Measurements from ENCODE around the gene RUNX2. TPM values are rescaled to one million over a fixed set of nuclear protein-coding genes. Genes with fewer than 3 reads are reported as not detected.
A peak's percentile ranks its signal among the peaks of the same experiment; 100 is the strongest.

Gene RUNX2
- total and polyA plus RNA-seq, 10 of the 15 experiments (the other 5 are each of a cell fraction or from before 2014, with no cell fraction given), result 0.01 to 0.77 (median 0.15) TPM; not detected in 3

DNA sequence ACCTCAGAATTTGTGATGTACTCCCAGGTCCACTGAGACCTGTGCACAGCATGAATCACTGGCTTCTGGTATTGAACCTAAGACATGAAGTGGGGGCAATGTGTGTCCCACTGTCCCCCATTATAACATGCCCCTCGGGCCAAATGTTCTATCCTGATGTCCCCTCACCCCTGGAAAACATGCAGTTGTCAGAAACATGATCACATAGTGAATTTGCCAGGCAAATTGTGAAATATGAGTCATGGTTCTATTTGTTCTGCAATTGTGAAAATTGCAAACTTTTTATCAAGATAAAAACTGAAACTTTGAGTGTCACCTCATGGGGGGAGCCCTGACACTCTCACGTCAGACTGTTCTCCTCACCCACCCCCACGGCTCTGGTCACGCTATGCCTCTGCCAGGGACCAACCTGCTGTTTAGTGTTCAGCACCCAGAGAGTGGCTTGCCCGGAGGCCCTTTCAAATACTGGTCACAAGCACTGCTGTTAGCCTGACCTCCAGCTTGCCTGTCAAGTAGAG lies 382.2 kb downstream of the RUNX2 start (continued):
- TF ChIP-seq PML (IDR thresholded peaks at IDR 0.05; ENCODE audit: low read length) (no peak), SUPT20H (IDR thresholded peaks at IDR 0.05; ENCODE audit: borderline replicate concordance, control insufficient read depth, low read depth, low read length) (no peak), SMAD1 (IDR thresholded peaks at IDR 0.05; ENCODE audit: low read depth, partially characterized antibody) (no peak), ASH2L (IDR thresholded peaks at IDR 0.05; ENCODE audit: borderline replicate concordance, low read depth) (0 out of 2 replicates have a peak, but pooled peaks have one; percentile 65), NR2C2 (IDR thresholded peaks at IDR 0.05; ENCODE audit: borderline replicate concordance, control insufficient read depth, insufficient read length, low read depth) (no peak), NRF1 (conservative IDR thresholded peaks at IDR 0.05; ENCODE audit: low read depth, low read length) (no peak), NFXL1 (IDR thresholded peaks at IDR 0.05; ENCODE audit: borderline replicate concordance) (no peak), SP1 (IDR thresholded peaks at IDR 0.05; ENCODE audit: low read depth, low read length) (peak; percentile 90), RELA (IDR thresholded peaks at IDR 0.05; ENCODE audit: borderline replicate concordance, partially characterized antibody) (no peak), ZBED1 (IDR thresholded peaks at IDR 0.05; ENCODE audit: borderline replicate concordance) (peak; percentile 88), POLR2AphosphoS5 (IDR thresholded peaks at IDR 0.05; ENCODE audit: low read length) (peak; percentile 33; the same call in 1 of the 2 replicates), TAF1 (IDR thresholded peaks at IDR 0.05; ENCODE audit: borderline replicate concordance, low read depth, low read length) (no peak), HCFC1 (IDR thresholded peaks at IDR 0.05; ENCODE audit: low read length) (no peak), NBN (IDR thresholded peaks at IDR 0.05) (peak; percentile 65; the same call in 1 of the 2 replicates), ATF7 (IDR thresholded peaks at IDR 0.05; ENCODE audit: low read depth) (peak; percentile 94), GATAD2B (conservative IDR thresholded peaks at IDR 0.05; ENCODE audit: low read depth) (peak; percentile 42; the same call in 1 of the 2 replicates), NFIC (IDR thresholded peaks at IDR 0.05; ENCODE audit: low read depth, low read length) (peak; percentile 87), KLF5 (IDR thresholded peaks at IDR 0.05; ENCODE audit: partially characterized antibody) (peak; percentile 90), HDGF (IDR thresholded peaks at IDR 0.05) (no peak; the same call in 1 of the 2 replicates), CREM (IDR thresholded peaks at IDR 0.05; ENCODE audit: low read depth) (peak; percentile 97), POU2F2 (IDR thresholded peaks at IDR 0.05; ENCODE audit: borderline replicate concordance, low read depth, low read length) (peak; percentile 93), JUNB (IDR thresholded peaks at IDR 0.05) (peak; percentile 79), SREBF2 (IDR thresholded peaks at IDR 0.05; ENCODE audit: low read length) (peak; percentile 53; the same call in 1 of the 2 replicates), FOXK2 (IDR thresholded peaks at IDR 0.05) (0 out of 2 replicates have a peak, but pooled peaks have one; percentile 36), SRF (IDR thresholded peaks at IDR 0.05; ENCODE audit: low read depth in 2 of 2, low read length in 2 of 2) (no peak)
- TF ChIP-seq, protein P1, sequence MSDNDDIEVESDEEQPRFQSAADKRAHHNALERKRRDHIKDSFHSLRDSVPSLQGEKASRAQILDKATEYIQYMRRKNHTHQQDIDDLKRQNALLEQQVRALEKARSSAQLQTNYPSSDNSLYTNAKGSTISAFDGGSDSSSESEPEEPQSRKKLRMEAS (IDR thresholded peaks at IDR 0.05; ENCODE audit: low read depth, low read length), result no peak
- TF ChIP-seq, protein P2, sequence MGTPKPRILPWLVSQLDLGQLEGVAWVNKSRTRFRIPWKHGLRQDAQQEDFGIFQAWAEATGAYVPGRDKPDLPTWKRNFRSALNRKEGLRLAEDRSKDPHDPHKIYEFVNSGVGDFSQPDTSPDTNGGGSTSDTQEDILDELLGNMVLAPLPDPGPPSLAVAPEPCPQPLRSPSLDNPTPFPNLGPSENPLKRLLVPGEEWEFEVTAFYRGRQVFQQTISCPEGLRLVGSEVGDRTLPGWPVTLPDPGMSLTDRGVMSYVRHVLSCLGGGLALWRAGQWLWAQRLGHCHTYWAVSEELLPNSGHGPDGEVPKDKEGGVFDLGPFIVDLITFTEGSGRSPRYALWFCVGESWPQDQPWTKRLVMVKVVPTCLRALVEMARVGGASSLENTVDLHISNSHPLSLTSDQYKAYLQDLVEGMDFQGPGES (IDR thresholded peaks at IDR 0.05), result no peak
- TF ChIP-seq, protein P3, sequence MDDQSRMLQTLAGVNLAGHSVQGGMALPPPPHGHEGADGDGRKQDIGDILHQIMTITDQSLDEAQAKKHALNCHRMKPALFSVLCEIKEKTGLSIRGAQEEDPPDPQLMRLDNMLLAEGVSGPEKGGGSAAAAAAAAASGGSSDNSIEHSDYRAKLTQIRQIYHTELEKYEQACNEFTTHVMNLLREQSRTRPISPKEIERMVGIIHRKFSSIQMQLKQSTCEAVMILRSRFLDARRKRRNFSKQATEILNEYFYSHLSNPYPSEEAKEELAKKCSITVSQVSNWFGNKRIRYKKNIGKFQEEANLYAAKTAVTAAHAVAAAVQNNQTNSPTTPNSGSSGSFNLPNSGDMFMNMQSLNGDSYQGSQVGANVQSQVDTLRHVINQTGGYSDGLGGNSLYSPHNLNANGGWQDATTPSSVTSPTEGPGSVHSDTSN (IDR thresholded peaks at IDR 0.05; ENCODE audit: insufficient replicate concordance, low read depth, low read length), result peak; percentile 63
- TF ChIP-seq, protein P4, sequence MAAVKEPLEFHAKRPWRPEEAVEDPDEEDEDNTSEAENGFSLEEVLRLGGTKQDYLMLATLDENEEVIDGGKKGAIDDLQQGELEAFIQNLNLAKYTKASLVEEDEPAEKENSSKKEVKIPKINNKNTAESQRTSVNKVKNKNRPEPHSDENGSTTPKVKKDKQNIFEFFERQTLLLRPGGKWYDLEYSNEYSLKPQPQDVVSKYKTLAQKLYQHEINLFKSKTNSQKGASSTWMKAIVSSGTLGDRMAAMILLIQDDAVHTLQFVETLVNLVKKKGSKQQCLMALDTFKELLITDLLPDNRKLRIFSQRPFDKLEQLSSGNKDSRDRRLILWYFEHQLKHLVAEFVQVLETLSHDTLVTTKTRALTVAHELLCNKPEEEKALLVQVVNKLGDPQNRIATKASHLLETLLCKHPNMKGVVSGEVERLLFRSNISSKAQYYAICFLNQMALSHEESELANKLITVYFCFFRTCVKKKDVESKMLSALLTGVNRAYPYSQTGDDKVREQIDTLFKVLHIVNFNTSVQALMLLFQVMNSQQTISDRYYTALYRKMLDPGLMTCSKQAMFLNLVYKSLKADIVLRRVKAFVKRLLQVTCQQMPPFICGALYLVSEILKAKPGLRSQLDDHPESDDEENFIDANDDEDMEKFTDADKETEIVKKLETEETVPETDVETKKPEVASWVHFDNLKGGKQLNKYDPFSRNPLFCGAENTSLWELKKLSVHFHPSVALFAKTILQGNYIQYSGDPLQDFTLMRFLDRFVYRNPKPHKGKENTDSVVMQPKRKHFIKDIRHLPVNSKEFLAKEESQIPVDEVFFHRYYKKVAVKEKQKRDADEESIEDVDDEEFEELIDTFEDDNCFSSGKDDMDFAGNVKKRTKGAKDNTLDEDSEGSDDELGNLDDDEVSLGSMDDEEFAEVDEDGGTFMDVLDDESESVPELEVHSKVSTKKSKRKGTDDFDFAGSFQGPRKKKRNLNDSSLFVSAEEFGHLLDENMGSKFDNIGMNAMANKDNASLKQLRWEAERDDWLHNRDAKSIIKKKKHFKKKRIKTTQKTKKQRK (IDR thresholded peaks at IDR 0.05; ENCODE audit: low read depth, low read length), result no peak
